ENCODE measurements around the gene ZNF45. TPM values are rescaled to one million over a fixed set of nuclear protein-coding genes. Genes with fewer than 3 reads are reported as not detected.
"Not testable (repeated sequence)": the region's sequence is repeated elsewhere in the genome, so short reads cannot be mapped to it uniquely, and the experiment has no call there.

Gene ZNF45
- total and polyA plus RNA-seq, 12 donors, result 5.8 to 22.4 (median 15.5) TPM

- H3K9me3 ChIP-seq (replicated peaks in 1 of 3), result peaks cover 0 to 41% (median 3%) of the 10 kb centered on the region in 3 donors
- intact Hi-C loops (cut with DNase I), result no loop called here
- no peaks in the 10 kb centered on the region for H3K27me3 ChIP-seq
- H3K36me3 ChIP-seq (replicated peaks in 1 of 2), result no peaks in the 10 kb centered on the region
- no peak for DNase-seq
- WGBS, 4 donors, result 96 to 98% (median 96%) methylated on average over 3 of the region's 3 CpGs
- H3K27ac ChIP-seq, result no peak overlapping the region
- H3K4me3 ChIP-seq, result no peak overlapping the region
- no peaks in the 10 kb centered on the region for H3K4me1 ChIP-seq (replicated peaks in 1 of 2)
- TF ChIP-seq POLR2A (IDR thresholded peaks at IDR 0.05) (no peak), CTCF (IDR thresholded peaks at IDR 0.05) (no peak)
Observed at GRCh38 chr19:43957891-43958290, 22.8 kb upstream of the ZNF45 start.

GRCh38 chr19:43956827-43957226 lies 21.7 kb upstream of the ZNF45 start:
- WGBS, 4 donors, result 89 to 97% (median 92%) methylated on average over 3 of the region's 3 CpGs
- H3K36me3 ChIP-seq (replicated peaks in 1 of 2), result no peaks in the 10 kb centered on the region
- intact Hi-C loops (cut with DNase I), result no loop called here

GRCh38 chr19:43950834-43951645 lies 16.0 kb upstream of the ZNF45 start, which contains the start of gene ZNF221:
ZNF221 (plus strand) TSS chr19:43951228; CDS start chr19:43962727, 11,499 bp downstream.
- TF ChIP-seq CTCF (IDR thresholded peaks at IDR 0.05) (peak; percentile 15 to 63 (median 45)), POLR2A (IDR thresholded peaks at IDR 0.05) (peak in 1 of 2 donors; percentile 17)
- Histone ChIP-seq H3K9me3 (replicated peaks in 1 of 3) (peaks cover 0 to 5% (median 0%) of the 10 kb centered on the region in 3 donors), H3K4me3 (peak within 1 kb of the TSS; percentile 58 to 85 (median 71)), H3K4me1 (replicated peaks in 1 of 2) (no peaks in the 10 kb centered on the region), H3K27me3 (no peaks in the 10 kb centered on the region), H3K36me3 (replicated peaks in 1 of 2) (no peaks in the 10 kb centered on the region), H3K27ac (peak within 1 kb of the TSS in 4 of 5 donors; percentile 49 to 72 (median 54))
- 0 to 2% (median 0%) methylated on average over 27 to 40 of the region's 40 CpGs for WGBS, 4 donors
- intact Hi-C loops (cut with DNase I), result no loop called here
- peak; percentile 88 to 96 (median 94) for DNase-seq

More at GRCh38 chr19:43956827-43957226, 21.7 kb upstream of the ZNF45 start:
- Histone ChIP-seq H3K27ac (no peak overlapping the region), H3K27me3 (no peaks in the 10 kb centered on the region), H3K9me3 (replicated peaks in 1 of 3) (peaks cover 0 to 34% (median 0%) of the 10 kb centered on the region in 3 donors), H3K4me1 (replicated peaks in 1 of 2) (no peaks in the 10 kb centered on the region), H3K4me3 (no peak overlapping the region)
- no peak for DNase-seq
- TF ChIP-seq CTCF (IDR thresholded peaks at IDR 0.05) (no peak), POLR2A (IDR thresholded peaks at IDR 0.05) (no peak)

GRCh38 chr19:43949803-43950202 lies 14.7 kb upstream of the ZNF45 start:
- intact Hi-C loops (cut with DNase I); H3K4me1 ChIP-seq (replicated peaks in 1 of 2); H3K27me3 ChIP-seq; H3K36me3 ChIP-seq (replicated peaks in 1 of 2); H3K27ac ChIP-seq; H3K9me3 ChIP-seq (replicated peaks in 1 of 3); DNase-seq; H3K4me3 ChIP-seq: not testable (repeated sequence)
- 83 to 94% (median 85%) methylated on average over 2 of the region's 2 CpGs for whole genome bisulfite sequencing, 4 donors

GRCh38 chr19:43947412-43947811 lies 12.3 kb upstream of the ZNF45 start:
- H3K27ac ChIP-seq; H3K36me3 ChIP-seq (replicated peaks in 1 of 2); H3K4me3 ChIP-seq; DNase-seq; H3K27me3 ChIP-seq; intact Hi-C loops (cut with DNase I); H3K9me3 ChIP-seq (replicated peaks in 1 of 3); H3K4me1 ChIP-seq (replicated peaks in 1 of 2): not testable (repeated sequence)
- WGBS, 4 donors, result 0 to 3% (median 0%) methylated on average over 1 of the region's 1 CpG

All from adrenal gland (tissue), 12 donors.